K562 (cell line): Measurements from ENCODE around the gene RAP1A. TPM values are rescaled to one million over a fixed set of nuclear protein-coding genes. Genes with fewer than 3 reads are reported as not detected.
A peak's percentile ranks its signal among the peaks of the same experiment; 100 is the strongest.

Source experiments
- ATAC-seq: fragments of 200-7000 bp; cut with Tn5 transposase; 3 replicates; pipeline ENCODE4 v1.9.1; 2020; ENCODE audit warnings: moderate library complexity
- BruUV-seq: library from RNA; stranded (reverse); fragments of 400-500 nt; replicated peaks from 2 replicates; lab custom pipeline; 2021; lab: Mats Ljungman, UMichigan
- CTCF ChIA-PET: fragments of 300-600 bp; formaldehyde crosslinking; extraction: SDS; loops from one replicate; lab custom pipeline; 2021; ENCODE audit warnings: low intra/inter-chr PET ratio; lab: Yijun Ruan, JAX
- POLR2A ChIA-PET: fragments of 300-600, 350-650 bp; sonication (Branson Sonifier 250); formaldehyde crosslinking; extraction: SDS; loops from one replicate; lab custom pipeline; 2021; ENCODE audit warnings: antibody characterized with exemption, inconsistent platforms; lab: Yijun Ruan, JAX
- DNase-seq, 4 experiments: peaks; one replicate each; pipeline versions ENCODE4 v3.0.0 to v3.0.0-alpha.2; 2011 to 2018; ENCODE audit warnings: low spot score in 3 of 4, mixed read lengths in 3 of 4; ENCODE audit errors: extremely low read depth in 1 of 4
- FAIRE-seq: peaks from 2 replicates; lab custom pipeline; 2011; peaks lifted over from hg19 to GRCh38; lab: Jason Lieb, UNC
- H2AFZ ChIP-seq: 2 replicates; pipeline ENCODE4 v1.6.0; 2011; ENCODE audit warnings: low read depth, low read length, control low read depth, inconsistent platforms
- H3K27ac ChIP-seq: fragments of 200-600 bp; 3 replicates; pipeline ENCODE4 v1.8.0; 2011; ENCODE audit warnings: low read depth, mild to moderate bottlenecking, control low read depth, inconsistent platforms, low read length, moderate library complexity, mixed read lengths; ENCODE audit errors: extremely low read depth
- H3K27me3 ChIP-seq, 2 experiments: fragments of 300-600 bp in 1 of 2; 2 replicates in 1 of 2; 3 replicates in 1 of 2; pipeline versions ENCODE4 v1.6.0 to v1.8.0; 2011; ENCODE audit warnings: inconsistent platforms in 2 of 2, low read length in 2 of 2, mild to moderate bottlenecking in 1 of 2, mixed read lengths in 1 of 2, moderate library complexity in 1 of 2; ENCODE audit not compliant: control insufficient read depth in 2 of 2, insufficient read depth in 2 of 2
- H3K36me3 ChIP-seq: fragments of 300-600 bp; 3 replicates; pipeline ENCODE4 v1.8.0; 2011; ENCODE audit warnings: mild to moderate bottlenecking, low read length, inconsistent platforms; ENCODE audit not compliant: control insufficient read depth, insufficient read depth
- H3K4me1 ChIP-seq, 2 experiments: fragments of 200-600 bp in 1 of 2; replicated peaks in 1 of 2; 2 replicates in 1 of 2; 3 replicates in 1 of 2; pipeline versions ENCODE4 v1.5.1 to v1.8.0; 2011; ENCODE audit warnings: inconsistent platforms in 2 of 2, low read length in 2 of 2, mild to moderate bottlenecking in 1 of 2, mixed read lengths in 1 of 2, moderate library complexity in 1 of 2; ENCODE audit not compliant: control insufficient read depth in 2 of 2, insufficient read depth in 2 of 2
- H3K4me2 ChIP-seq: 2 replicates; pipeline ENCODE4 v1.6.1; 2011; ENCODE audit warnings: low read length, control low read depth, inconsistent platforms, mixed read lengths; ENCODE audit not compliant: insufficient read depth
- H3K4me3 ChIP-seq: fragments of 200-600 bp; sonication (generic), shearing (Covaris generic); 2 replicates; pipeline ENCODE4 v1.5.1; 2016; ENCODE audit warnings: control low read depth, inconsistent platforms
- H3K79me2 ChIP-seq: fragments of 200-600 bp; 3 replicates; pipeline ENCODE4 v1.8.0; 2011; ENCODE audit warnings: low read length, inconsistent platforms; ENCODE audit not compliant: control insufficient read depth, insufficient read depth
- H3K9ac ChIP-seq, 2 experiments: 2 replicates each; pipeline versions ENCODE4 v1.6.0 to v1.6.1; 2011; ENCODE audit warnings: low read depth in 2 of 2, low read length in 2 of 2, control low read depth in 1 of 2, inconsistent platforms in 1 of 2, mild to moderate bottlenecking in 1 of 2, mixed read lengths in 1 of 2; ENCODE audit not compliant: insufficient read depth in 1 of 2
- H3K9me1 ChIP-seq: one replicate; pipeline ENCODE4 v1.6.0; 2011; ENCODE audit warnings: inconsistent platforms, mild to moderate bottlenecking, low read length, moderate library complexity; ENCODE audit not compliant: control insufficient read depth, insufficient read depth
- H3K9me3 ChIP-seq: replicated peaks from 2 replicates; pipeline ENCODE4 v1.5.1; 2011; ENCODE audit warnings: low read depth, low read length, inconsistent platforms; ENCODE audit not compliant: control insufficient read depth, insufficient read depth
- H4K20me1 ChIP-seq: replicated peaks from 2 replicates; pipeline ENCODE4 v1.6.1; 2011; ENCODE audit warnings: low read length, inconsistent platforms, mixed read lengths; ENCODE audit not compliant: control insufficient read depth, insufficient read depth
- C11orf30 ChIP-seq: fragments of 450-650 bp; IDR thresholded peaks from 2 replicates; pipeline ENCODE4 v1.6.1; 2016; ENCODE audit warnings: low read depth, mild to moderate bottlenecking
- CAMTA2 ChIP-seq: fragments of 250-450 bp; sonication (Bioruptor Pico); conservative IDR thresholded peaks from 2 replicates; pipeline ENCODE4 v1.5.1; 2022
- FOXA3 ChIP-seq, 2 experiments: fragments of 450-650 bp in 1 of 2; sonication (generic) in 1 of 2; formaldehyde crosslinking; IDR thresholded peaks in 1 of 2; conservative IDR thresholded peaks in 1 of 2; 2 replicates each; pipeline versions ENCODE4 v1.4.0 to v1.8.0; 2020 to 2022; ENCODE audit warnings: mild to moderate bottlenecking in 2 of 2, missing genetic modification reagents in 1 of 2
- KLF16 ChIP-seq: IDR thresholded peaks from 2 replicates; pipeline ENCODE4 v1.6.1; 2016; ENCODE audit warnings: antibody characterized with exemption
- MAFF ChIP-seq: IDR thresholded peaks from 2 replicates; pipeline ENCODE4 v1.6.1; 2012; ENCODE audit warnings: low read length, improper control_type of control experiment
- MAFG ChIP-seq: fragments of 450-650 bp; conservative IDR thresholded peaks from 2 replicates; pipeline ENCODE4 v1.6.1; 2016; ENCODE audit warnings: missing genetic modification characterization, missing compliant biosample characterization
- MAFK ChIP-seq: IDR thresholded peaks from 2 replicates; pipeline ENCODE4 v1.6.1; 2011; ENCODE audit warnings: low read length, improper control_type of control experiment
- NFIC ChIP-seq: fragments of 450-650 bp; IDR thresholded peaks from 2 replicates; pipeline ENCODE4 v1.6.1; 2017; ENCODE audit warnings: mild to moderate bottlenecking, inconsistent platforms
- POLR2AphosphoS2 ChIP-seq: IDR thresholded peaks from 2 replicates; pipeline ENCODE4 v1.6.1; 2012; ENCODE audit warnings: low read length, improper control_type of control experiment
- RNF2 ChIP-seq: sonication (generic); IDR thresholded peaks from 2 replicates; pipeline ENCODE4 v1.6.1; 2016
- ZNF197 ChIP-seq: fragments of 200-800 bp; sonication (Bioruptor generic); IDR thresholded peaks from 2 replicates; pipeline ENCODE4 v1.6.1; 2016; ENCODE audit warnings: low read depth, missing genetic modification characterization, missing compliant biosample characterization
- ZNF316 ChIP-seq: fragments of 450-650 bp; IDR thresholded peaks from 2 replicates; pipeline ENCODE4 v1.6.1; 2016
- WGBS: fragments of 100-300 bp; shearing (Covaris generic); methylation state at CpG from one replicate; pipeline ENCODE4 v1.1.6; 2016; ENCODE audit warnings: low coverage, mixed read lengths; ENCODE audit not compliant: insufficient coverage; ENCODE audit errors: missing lambda C conversion rate; 5-methylcytosine and 5-hydroxymethylcytosine counted together
- in situ Hi-C: fragments of 300-500 bp; cut with MboI; formaldehyde crosslinking; loops from 4 replicates; pipeline ENCODE4 v1.15.0; 2018; ENCODE audit warnings: inconsistent platforms, mixed read lengths
- intact Hi-C: fragments of 100-400 bp; cut with micrococcal nuclease; formaldehyde crosslinking; loops from 2 replicates; pipeline ENCODE4 v1.14.2; 2022
- polyA plus RNA-seq, 8 experiments: library from polyadenylated mRNA; depleted of rRNA in 4 of 8; stranded (reverse) in 5 of 8; unstranded in 3 of 8; fragments of >200 nt; fragmentation: Nextera tagmentation in 2 of 8; fragmentation: Illumina TruSeq in 1 of 8; extraction: Ambion mirVana in 2 of 8; extraction: Trizol in 1 of 8; gene quantifications; 2 replicates each; pipeline versions ENCODE4 v1.2.1 to v1.2.3, GENCODE V29; 2011 to 2014; ENCODE audit warnings: inconsistent platforms in 1 of 8, missing spikeins in 1 of 8
- total RNA-seq, 7 experiments: library from RNA; depleted of rRNA in 6 of 7; stranded (reverse); fragments of >200 nt in 6 of 7; fragmentation: Illumina TruSeq in 2 of 7; extraction: Trizol in 2 of 7; gene quantifications; 2 replicates each; pipeline versions ENCODE4 v1.2.1 to v1.2.3, GENCODE V29; 2011 to 2021; ENCODE audit warnings: low replicate concordance in 1 of 7
- TF ChIP-seq, protein P1 (sequence below): fragments of 450-650 bp; formaldehyde crosslinking; IDR thresholded peaks from 2 replicates; pipeline ENCODE4 v1.4.0; 2020; ENCODE audit warnings: mild to moderate bottlenecking, moderate library complexity
- TF ChIP-seq, protein P2 (sequence below), 2 experiments: fragments of 450-650 bp in 1 of 2; sonication (generic) in 1 of 2; formaldehyde crosslinking in 1 of 2; IDR thresholded peaks in 1 of 2; conservative IDR thresholded peaks in 1 of 2; 2 replicates each; pipeline versions ENCODE4 v1.6.1 to v1.8.1; 2016 to 2023; ENCODE audit warnings: mild to moderate bottlenecking in 2 of 2, moderate library complexity in 2 of 2, inconsistent platforms in 1 of 2, missing genetic modification reagents in 1 of 2

RAP1A gene
- total and polyA plus RNA-seq, 9 of the 15 experiments (the other 6 are each of a cell fraction or from before 2014, with no cell fraction given), result 13.4 to 86.2 (median 32.5) TPM

DNA sequence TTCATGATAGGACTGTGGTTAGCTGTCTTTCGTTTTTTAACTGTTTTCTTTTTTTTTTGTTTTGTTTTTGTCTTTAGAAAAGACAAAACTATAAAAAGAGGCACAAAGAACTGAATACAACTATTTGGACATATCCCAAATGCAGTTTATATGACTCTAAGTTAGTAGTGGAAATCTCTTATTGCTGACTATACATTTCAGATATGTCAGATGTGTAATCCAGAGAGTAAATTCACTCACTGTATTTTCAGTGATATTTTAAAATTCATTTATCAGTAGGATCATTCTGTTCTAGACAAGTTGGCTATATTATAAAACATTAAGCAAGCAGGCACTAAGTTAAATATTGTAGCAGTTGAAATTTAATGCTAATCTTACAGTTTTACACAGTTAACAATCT lies 5.7 kb downstream of the RAP1A start:
- H4K20me1 ChIP-seq, result no peaks in the 10 kb centered on the region
- no peaks in the 10 kb centered on the region for H3K9me1 ChIP-seq
- H3K4me1 ChIP-seq, result peaks cover 3 to 35% of the 10 kb centered on the region in 2 experiments; a peak in 3 of 5 replicates
- H3K36me3 ChIP-seq, result peaks cover 11% of the 10 kb centered on the region; the same call in 1 of the 3 replicates
- CTCF ChIA-PET, result interaction anchor here (0.6 kb wide), 1 partner anchor 117 kb away, joined by 3 read pairs; no protein-coding TSS in a partner anchor
- no peak for FAIRE-seq
- peaks cover 100% of the 10 kb centered on the region for H3K79me2 ChIP-seq
- no peaks in the 10 kb centered on the region for H3K27me3 ChIP-seq
- WGBS, result 0% methylated on average over 1 of the region's 1 CpG
- no peaks in the 10 kb centered on the region for H3K9me3 ChIP-seq
- no peak overlapping the region for H2AFZ ChIP-seq
- DNase-seq, result no peak
- no TSS peak for BruUV-seq
- no peak overlapping the region for H3K4me2 ChIP-seq
- no peak for ATAC-seq
- H3K27ac ChIP-seq, result peak overlapping the region; percentile 23; the same call in 2 of the 3 replicates
- POLR2A ChIA-PET, result interaction anchor here (1.3 kb wide), 1 partner anchor 15 kb away, joined by 4 read pairs; no protein-coding TSS in a partner anchor
- TF ChIP-seq FOXA3 (CRISPR knock-in tag; conservative IDR thresholded peaks at IDR 0.05 in 1 of 2, IDR thresholded peaks at IDR 0.05 in 1 of 2) (no peak), RNF2 (no peak), POLR2AphosphoS2 (no peak), ZNF197 (CRISPR knock-in tag) (0 out of 2 replicates have a peak, but pooled peaks have one; percentile 33), MAFF (peak; percentile 70; the same call in 1 of the 2 replicates), KLF16 (no peak), MAFK (peak; percentile 71), MAFG (tag) (peak; percentile 85), CAMTA2 (CRISPR knock-in tag) (no peak), C11orf30 (peak; percentile 92), NFIC (no peak), ZNF316 (peak; percentile 97)
- TF ChIP-seq, protein P1, sequence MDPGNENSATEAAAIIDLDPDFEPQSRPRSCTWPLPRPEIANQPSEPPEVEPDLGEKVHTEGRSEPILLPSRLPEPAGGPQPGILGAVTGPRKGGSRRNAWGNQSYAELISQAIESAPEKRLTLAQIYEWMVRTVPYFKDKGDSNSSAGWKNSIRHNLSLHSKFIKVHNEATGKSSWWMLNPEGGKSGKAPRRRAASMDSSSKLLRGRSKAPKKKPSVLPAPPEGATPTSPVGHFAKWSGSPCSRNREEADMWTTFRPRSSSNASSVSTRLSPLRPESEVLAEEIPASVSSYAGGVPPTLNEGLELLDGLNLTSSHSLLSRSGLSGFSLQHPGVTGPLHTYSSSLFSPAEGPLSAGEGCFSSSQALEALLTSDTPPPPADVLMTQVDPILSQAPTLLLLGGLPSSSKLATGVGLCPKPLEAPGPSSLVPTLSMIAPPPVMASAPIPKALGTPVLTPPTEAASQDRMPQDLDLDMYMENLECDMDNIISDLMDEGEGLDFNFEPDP (CRISPR knock-in tag), result no peak
- TF ChIP-seq, protein P2, sequence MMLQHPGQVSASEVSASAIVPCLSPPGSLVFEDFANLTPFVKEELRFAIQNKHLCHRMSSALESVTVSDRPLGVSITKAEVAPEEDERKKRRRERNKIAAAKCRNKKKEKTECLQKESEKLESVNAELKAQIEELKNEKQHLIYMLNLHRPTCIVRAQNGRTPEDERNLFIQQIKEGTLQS (IDR thresholded peaks at IDR 0.05), result no peak
- TF ChIP-seq, protein P2 (CRISPR knock-in tag; conservative IDR thresholded peaks at IDR 0.05), result no peak
- TF ChIP-seq, all 486 proteins: peak for 6
- intact Hi-C loops, result no loop called here
- Histone ChIP-seq H3K9ac (peak overlapping the region in 1 of 2 experiments; percentile 38; a peak in 1 of 4 replicates), H3K4me3 (no peak overlapping the region)
- in situ Hi-C loops, result no loop called here
